Thoracic aorta (tissue), 2 donors: ENCODE data around the gene TRMT2A. TPM values are rescaled to one million over a fixed set of nuclear protein-coding genes. Genes with fewer than 3 reads are reported as not detected.

Source experiments
- ATAC-seq: fragments of 150-250 bp; one replicate; pipeline ENCODE4 v1.8.0; 2017; ENCODE audit warnings: low read depth; ENCODE audit not compliant: insufficient number of reproducible peaks, low FRiP score
- DNase-seq: peaks from one replicate; pipeline ENCODE4 v3.0.0-alpha.2; 2020; ENCODE audit warnings: low spot score
- H3K27ac ChIP-seq, 2 donors: fragments of 200-600 bp; sonication (generic); 1 replicate in 1 of 2; 2 replicates in 1 of 2; pipeline ENCODE4 v1.5.1; 2016; ENCODE audit warnings: mild to moderate bottlenecking in 2 of 2, moderate library complexity in 2 of 2
- H3K27me3 ChIP-seq: fragments of 200-600 bp; sonication (generic); replicated peaks from 2 replicates; pipeline ENCODE4 v1.6.0; 2016; ENCODE audit warnings: mild to moderate bottlenecking; ENCODE audit not compliant: insufficient read depth
- H3K36me3 ChIP-seq: fragments of 200-600 bp; sonication (generic); one replicate; pipeline ENCODE4 v1.5.1; 2016
- H3K4me1 ChIP-seq, 2 donors: fragments of 200-600 bp; sonication (generic); 1 replicate in 1 of 2; 2 replicates in 1 of 2; pipeline versions ENCODE4 v1.5.1 to v1.6.0; 2016; ENCODE audit warnings: low read depth in 2 of 2, mild to moderate bottlenecking in 1 of 2; ENCODE audit not compliant: control insufficient read depth in 1 of 2
- H3K4me3 ChIP-seq: fragments of 200-600 bp; sonication (generic); 2 replicates; pipeline ENCODE4 v1.5.1; 2016; ENCODE audit warnings: mild to moderate bottlenecking
- H3K9me3 ChIP-seq: fragments of 200-600 bp; sonication (generic); 2 replicates; pipeline ENCODE4 v1.5.1; 2016
- CTCF ChIP-seq: fragments of 200-600 bp; sonication (generic); IDR thresholded peaks from one replicate; pipeline ENCODE4 v1.5.1; 2019; ENCODE audit warnings: antibody characterized with exemption
- total RNA-seq, 2 donors: library from RNA; depleted of rRNA; stranded (reverse); fragments of >200 nt; gene quantifications; one replicate each; pipeline versions ENCODE4 v1.1.0 to v1.2.3, GENCODE V29; 2016

TRMT2A gene
- total RNA-seq, 2 donors from 2014 or later: 61.8 to 94.8 TPM

- Histone ChIP-seq H3K36me3 (no peaks in the 10 kb centered on the region), H3K9me3 (no peaks in the 10 kb centered on the region), H3K27me3 (no peaks in the 10 kb centered on the region), H3K4me1 (peaks cover 30 to 56% of the 10 kb centered on the region in 2 donors), H3K4me3 (peak overlapping the region; percentile 87), H3K27ac (peak overlapping the region; percentile 19 to 73)
- TF ChIP-seq CTCF: no peak
- ATAC-seq: no peak
- no peak for DNase-seq
These were observed 15.0 kb upstream of the TRMT2A start for GRCh38 chr22:20131859-20132685.

GRCh38 chr22:20131597-20131858 is 14.5 kb upstream of the TRMT2A start, which contains the start of gene ZDHHC8:
ZDHHC8 (plus strand) TSS chr22:20131804; CDS start chr22:20131948, 144 bp downstream.
- no peak for DNase-seq
- Histone ChIP-seq H3K4me1 (peaks cover 27 to 50% of the 10 kb centered on the region in 2 donors), H3K27ac (peak within 1 kb of the TSS; percentile 93 to 95), H3K36me3 (peaks cover 3% of the 10 kb centered on the region), H3K27me3 (no peaks in the 10 kb centered on the region), H3K4me3 (peak within 1 kb of the TSS; percentile 90), H3K9me3 (no peaks in the 10 kb centered on the region)
- ATAC-seq: peak; percentile 59
- TF ChIP-seq CTCF: no peak

GRCh38 chr22:20130731-20131596 is 13.9 kb upstream of the TRMT2A start:
- H3K9me3 ChIP-seq: no peaks in the 10 kb centered on the region
- no peaks in the 10 kb centered on the region for H3K27me3 ChIP-seq
- H3K4me3 ChIP-seq: peak overlapping the region; percentile 90
- DNase-seq (peak; percentile 68), ATAC-seq (peak; percentile 80)
- peaks cover 22 to 45% of the 10 kb centered on the region in 2 donors for H3K4me1 ChIP-seq
- H3K27ac ChIP-seq: peak overlapping the region; percentile 93 to 95
- TF ChIP-seq CTCF: no peak
- H3K36me3 ChIP-seq: peaks cover 9% of the 10 kb centered on the region

GRCh38 chr22:20130319-20130718 is 13.3 kb upstream of the TRMT2A start:
- peaks cover 15% of the 10 kb centered on the region for H3K36me3 ChIP-seq
- peaks cover 15 to 38% of the 10 kb centered on the region in 2 donors for H3K4me1 ChIP-seq
- no peak for TF ChIP-seq CTCF
- H3K27me3 ChIP-seq: no peaks in the 10 kb centered on the region
- DNase-seq (no peak), ATAC-seq (no peak)
- H3K27ac ChIP-seq: peak overlapping the region; percentile 93 to 95
- H3K4me3 ChIP-seq: peak overlapping the region; percentile 90
- H3K9me3 ChIP-seq: no peaks in the 10 kb centered on the region

GRCh38 chr22:20129747-20130014 is 12.7 kb upstream of the TRMT2A start:
- TF ChIP-seq CTCF: no peak
- Histone ChIP-seq H3K36me3 (peaks cover 17% of the 10 kb centered on the region), H3K4me3 (no peak overlapping the region), H3K27me3 (no peaks in the 10 kb centered on the region), H3K9me3 (no peaks in the 10 kb centered on the region), H3K4me1 (peaks cover 11 to 33% of the 10 kb centered on the region in 2 donors), H3K27ac (no peak overlapping the region)
- DNase-seq: no peak
- ATAC-seq: no peak
